Neural crest cell (in vitro differentiated cells): ENCODE data around the gene WNK2. TPM values are rescaled to one million over a fixed set of nuclear protein-coding genes. Genes with fewer than 3 reads are reported as not detected.

ENCODE experiments used
- DNase-seq: peaks from one replicate; pipeline ENCODE4 v3.0.0; 2021; ENCODE audit warnings: low read depth, mixed read lengths, low spot score
- H3K27ac Mint-ChIP-seq: one replicate; pipeline ENCODE4 v1.8.0; 2021; ENCODE audit warnings: mild to moderate bottlenecking, mixed read lengths; ENCODE audit not compliant: unreplicated experiment
- H3K27me3 Mint-ChIP-seq: 2 replicates; pipeline ENCODE4 v1.8.0; 2021; ENCODE audit warnings: low read depth, mild to moderate bottlenecking, mixed read lengths
- H3K36me3 Mint-ChIP-seq: 2 replicates; pipeline ENCODE4 v1.8.0; 2021; ENCODE audit warnings: low read depth, mild to moderate bottlenecking, mixed read lengths
- H3K4me1 Mint-ChIP-seq: 2 replicates; pipeline ENCODE4 v1.8.0; 2021; ENCODE audit warnings: mixed read lengths
- H3K4me3 Mint-ChIP-seq: one replicate; pipeline ENCODE4 v1.8.0; 2021; ENCODE audit warnings: mild to moderate bottlenecking, mixed read lengths
- H3K9me3 Mint-ChIP-seq: 2 replicates; pipeline ENCODE4 v1.8.0; 2021; ENCODE audit warnings: mixed read lengths
- CTCF ChIP-seq: fragments of 200-600 bp; sonication (generic); conservative IDR thresholded peaks from 2 replicates; pipeline ENCODE4 v1.5.0; 2021; ENCODE audit warnings: antibody characterized with exemption, mild to moderate bottlenecking
- total RNA-seq: library from RNA; stranded (reverse); gene quantifications from 2 replicates; pipeline ENCODE4 v1.2.1, GENCODE V29; 2021

The WNK2 gene
- total RNA-seq, 1 donor from 2014 or later, result 27.8 TPM

GRCh38 chr9:93246111-93246510 lies 62.2 kb downstream of the WNK2 start:
- Mint-ChIP-seq H3K27ac (no peak overlapping the region), H3K36me3 (no peaks in the 10 kb centered on the region), H3K4me3 (no peak overlapping the region), H3K27me3 (no peaks in the 10 kb centered on the region), H3K9me3 (no peaks in the 10 kb centered on the region), H3K4me1 (peaks cover 20% of the 10 kb centered on the region)
- no peak for DNase-seq
- no peak for TF ChIP-seq CTCF

GRCh38 chr9:93246526-93246925 lies 62.6 kb downstream of the WNK2 start:
- H3K9me3 Mint-ChIP-seq, result no peaks in the 10 kb centered on the region
- H3K4me1 Mint-ChIP-seq, result peaks cover 18% of the 10 kb centered on the region
- no peaks in the 10 kb centered on the region for H3K36me3 Mint-ChIP-seq
- no peak overlapping the region for H3K4me3 Mint-ChIP-seq
- H3K27me3 Mint-ChIP-seq, result no peaks in the 10 kb centered on the region
- H3K27ac Mint-ChIP-seq, result no peak overlapping the region
- no peak for DNase-seq
- no peak for TF ChIP-seq CTCF

- Mint-ChIP-seq H3K36me3 (no peaks in the 10 kb centered on the region), H3K4me1 (peaks cover 17% of the 10 kb centered on the region)
- no peak for DNase-seq
These were observed 63.3 kb downstream of the WNK2 start for GRCh38 chr9:93247099-93247865.

GRCh38 chr9:93247892-93248291 lies 64.0 kb downstream of the WNK2 start:
- Mint-ChIP-seq H3K4me3 (no peak overlapping the region), H3K9me3 (no peaks in the 10 kb centered on the region), H3K27ac (no peak overlapping the region), H3K27me3 (no peaks in the 10 kb centered on the region), H3K4me1 (peaks cover 12% of the 10 kb centered on the region), H3K36me3 (no peaks in the 10 kb centered on the region)
- no peak for DNase-seq
- no peak for TF ChIP-seq CTCF

More at GRCh38 chr9:93247099-93247865, 63.3 kb downstream of the WNK2 start:
- H3K27ac Mint-ChIP-seq, result no peak overlapping the region
- H3K4me3 Mint-ChIP-seq, result no peak overlapping the region
- no peaks in the 10 kb centered on the region for H3K9me3 Mint-ChIP-seq
- no peaks in the 10 kb centered on the region for H3K27me3 Mint-ChIP-seq
- no peak for TF ChIP-seq CTCF

GRCh38 chr9:93248386-93249040 lies 64.6 kb downstream of the WNK2 start:
- Mint-ChIP-seq H3K4me1 (peaks cover 8% of the 10 kb centered on the region), H3K4me3 (no peak overlapping the region), H3K36me3 (no peaks in the 10 kb centered on the region), H3K27ac (no peak overlapping the region), H3K27me3 (no peaks in the 10 kb centered on the region), H3K9me3 (no peaks in the 10 kb centered on the region)
- DNase-seq, result no peak
- no peak for TF ChIP-seq CTCF
